ENCODE measurements around the gene POLDIP2.
A peak's percentile ranks its signal among the peaks of the same experiment; 100 is the strongest.

The POLDIP2 gene

GRCh38 chr17:28335201-28335958 lies 21.9 kb downstream of the POLDIP2 start, which contains the start of the genes IFT20 and TNFAIP1:
IFT20 (minus strand) TSS chr17:28335472; CDS start chr17:28331985, 3,487 bp downstream.
TNFAIP1 (plus strand) TSS chr17:28335761; CDS start chr17:28339522, 3,761 bp downstream.
- peak; percentile 82 to 96 (median 94) for DNase-seq

- no peak for DNase-seq
These were observed 22.6 kb downstream of the POLDIP2 start for GRCh38 chr17:28334666-28335200.

GRCh38 chr17:28334171-28334570 lies 23.2 kb downstream of the POLDIP2 start:
- no peak for DNase-seq

- DNase-seq = no peak
These were observed 24.1 kb downstream of the POLDIP2 start for GRCh38 chr17:28333083-28333746.

- no peak for DNase-seq
These were observed 25.4 kb downstream of the POLDIP2 start for GRCh38 chr17:28331891-28332420.

GRCh38 chr17:28330671-28331070 lies 26.7 kb downstream of the POLDIP2 start:
- no peak for DNase-seq

- no peak for DNase-seq
These were observed 29.0 kb downstream of the POLDIP2 start for GRCh38 chr17:28328325-28328724.

GRCh38 chr17:28327709-28328108 lies 29.6 kb downstream of the POLDIP2 start:
- DNase-seq = no peak

GRCh38 chr17:28327031-28327607 lies 30.2 kb downstream of the POLDIP2 start:
- DNase-seq = no peak

GRCh38 chr17:28326114-28326513 lies 31.2 kb downstream of the POLDIP2 start:
- no peak for DNase-seq

GRCh38 chr17:28325211-28325610 lies 32.1 kb downstream of the POLDIP2 start:
- DNase-seq = no peak

- no peak for DNase-seq
These were observed 32.5 kb downstream of the POLDIP2 start for GRCh38 chr17:28324781-28325180.

GRCh38 chr17:28324267-28324745 lies 33.0 kb downstream of the POLDIP2 start:
- no peak for DNase-seq

- DNase-seq = no peak
These were observed 36.9 kb downstream of the POLDIP2 start for GRCh38 chr17:28320215-28321061.

- no peak for DNase-seq
These were observed 37.8 kb downstream of the POLDIP2 start for GRCh38 chr17:28319598-28319935.

GRCh38 chr17:28318759-28319597 lies 38.3 kb downstream of the POLDIP2 start, which contains the start of gene TMEM97:
TMEM97 (plus strand) TSS chr17:28319200; CDS start chr17:28319240, 40 bp downstream.
- peak; percentile 84 to 89 (median 86) for DNase-seq

GRCh38 chr17:28317966-28318758 lies 39.2 kb downstream of the POLDIP2 start:
- DNase-seq = no peak

- no peak for DNase-seq
These were observed 40.0 kb downstream of the POLDIP2 start for GRCh38 chr17:28317099-28317965.

All from activated naive CD4-positive, alpha-beta T cell (primary cell).